ENCODE measurements around the gene OR1K1. TPM values are rescaled to one million over a fixed set of nuclear protein-coding genes. Genes with fewer than 3 reads are reported as not detected.
"Not testable (repeated sequence)": the region's sequence is repeated elsewhere in the genome, so short reads cannot be mapped to it uniquely, and the experiment has no call there.

OR1K1 gene
- total RNA-seq, 2 experiments from 2014 or later: not detected

DNA sequence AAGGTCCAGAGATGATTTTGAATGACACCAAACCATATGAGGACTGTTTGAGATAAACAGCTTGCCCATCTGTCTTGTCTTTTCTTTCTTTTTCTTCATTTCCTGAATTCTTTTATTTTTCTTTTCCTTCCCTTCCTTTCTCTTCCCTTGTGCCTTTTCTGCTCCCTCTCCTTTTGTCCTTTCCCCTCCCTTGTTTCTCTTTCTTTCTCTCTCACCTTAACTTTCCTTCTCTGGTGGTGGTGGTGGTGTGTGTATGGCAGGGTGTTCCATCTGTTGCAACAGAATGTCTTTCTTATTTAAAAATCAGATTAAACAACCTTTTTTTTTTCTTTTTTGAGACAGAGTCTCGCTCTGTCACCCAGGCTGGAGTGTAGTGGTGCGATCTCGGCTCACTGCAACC is 32.3 kb downstream of the OR1K1 start:
- H3K4me1 Mint-ChIP-seq (ENCODE audit: low read depth): peaks cover 15% of the 10 kb centered on the region
- CTCF ChIA-PET: no interaction called here
- no peak for DNase-seq
- peak overlapping the region; percentile 29 for H3K27ac Mint-ChIP-seq
- POLR2A ChIA-PET: no interaction called here
- no peaks in the 10 kb centered on the region for H3K9me3 Mint-ChIP-seq
- intact Hi-C loops (cut with micrococcal nuclease): no loop called here
- no peak overlapping the region for H3K4me3 Mint-ChIP-seq
- TF ChIP-seq, protein P1, sequence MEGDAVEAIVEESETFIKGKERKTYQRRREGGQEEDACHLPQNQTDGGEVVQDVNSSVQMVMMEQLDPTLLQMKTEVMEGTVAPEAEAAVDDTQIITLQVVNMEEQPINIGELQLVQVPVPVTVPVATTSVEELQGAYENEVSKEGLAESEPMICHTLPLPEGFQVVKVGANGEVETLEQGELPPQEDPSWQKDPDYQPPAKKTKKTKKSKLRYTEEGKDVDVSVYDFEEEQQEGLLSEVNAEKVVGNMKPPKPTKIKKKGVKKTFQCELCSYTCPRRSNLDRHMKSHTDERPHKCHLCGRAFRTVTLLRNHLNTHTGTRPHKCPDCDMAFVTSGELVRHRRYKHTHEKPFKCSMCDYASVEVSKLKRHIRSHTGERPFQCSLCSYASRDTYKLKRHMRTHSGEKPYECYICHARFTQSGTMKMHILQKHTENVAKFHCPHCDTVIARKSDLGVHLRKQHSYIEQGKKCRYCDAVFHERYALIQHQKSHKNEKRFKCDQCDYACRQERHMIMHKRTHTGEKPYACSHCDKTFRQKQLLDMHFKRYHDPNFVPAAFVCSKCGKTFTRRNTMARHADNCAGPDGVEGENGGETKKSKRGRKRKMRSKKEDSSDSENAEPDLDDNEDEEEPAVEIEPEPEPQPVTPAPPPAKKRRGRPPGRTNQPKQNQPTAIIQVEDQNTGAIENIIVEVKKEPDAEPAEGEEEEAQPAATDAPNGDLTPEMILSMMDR (IDR thresholded peaks at IDR 0.05): no peak
- no peaks in the 10 kb centered on the region for H3K27me3 Mint-ChIP-seq
- no peak for ATAC-seq
- no peaks in the 10 kb centered on the region for H3K36me3 Mint-ChIP-seq (ENCODE audit: low read depth)

DNA sequence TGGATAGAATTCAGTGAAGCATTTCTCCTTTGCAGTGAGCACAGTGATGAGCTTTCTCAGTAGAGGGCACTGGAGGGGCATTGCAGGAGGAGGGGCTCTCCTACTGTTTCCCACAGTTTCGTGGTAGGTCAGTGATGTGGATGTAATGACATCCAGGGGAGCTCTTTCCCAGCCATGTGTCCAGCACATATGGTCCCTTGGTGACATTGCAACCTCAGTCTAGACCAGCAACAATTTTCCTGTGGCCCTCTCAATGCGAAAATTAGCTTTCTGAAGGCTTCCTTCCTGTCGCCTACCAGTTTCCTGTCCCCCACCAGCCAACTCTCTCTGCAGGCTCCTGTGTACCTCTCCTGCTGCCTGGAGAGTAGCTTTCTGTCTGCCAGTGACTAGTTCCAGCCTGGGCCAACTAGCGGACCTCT is 35.4 kb downstream of the OR1K1 start:
- Mint-ChIP-seq H3K4me3 (peak overlapping the region; percentile 54), H3K27ac (peak overlapping the region; percentile 89), H3K27me3 (no peaks in the 10 kb centered on the region), H3K9me3 (no peaks in the 10 kb centered on the region), H3K36me3 (ENCODE audit: low read depth) (no peaks in the 10 kb centered on the region), H3K4me1 (ENCODE audit: low read depth) (peaks cover 14% of the 10 kb centered on the region)
- intact Hi-C loops (cut with micrococcal nuclease): no loop called here
- DNase-seq (peak; percentile 45), ATAC-seq (peak; percentile 79)
- ChIA-PET POLR2A (interaction anchor here (0.8 to 1.5 kb wide), 6 partner anchors 9 to 52 kb away, joined by 3 to 8 read pairs (median 3); no protein-coding TSS in a partner anchor), CTCF (interaction anchor here (0.7 to 2.2 kb wide), 11 partner anchors 9 to 160 kb away, joined by 3 to 12 read pairs (median 4); no protein-coding TSS in a partner anchor)
- TF ChIP-seq, protein P1 (IDR thresholded peaks at IDR 0.05): peak; percentile 25

DNA sequence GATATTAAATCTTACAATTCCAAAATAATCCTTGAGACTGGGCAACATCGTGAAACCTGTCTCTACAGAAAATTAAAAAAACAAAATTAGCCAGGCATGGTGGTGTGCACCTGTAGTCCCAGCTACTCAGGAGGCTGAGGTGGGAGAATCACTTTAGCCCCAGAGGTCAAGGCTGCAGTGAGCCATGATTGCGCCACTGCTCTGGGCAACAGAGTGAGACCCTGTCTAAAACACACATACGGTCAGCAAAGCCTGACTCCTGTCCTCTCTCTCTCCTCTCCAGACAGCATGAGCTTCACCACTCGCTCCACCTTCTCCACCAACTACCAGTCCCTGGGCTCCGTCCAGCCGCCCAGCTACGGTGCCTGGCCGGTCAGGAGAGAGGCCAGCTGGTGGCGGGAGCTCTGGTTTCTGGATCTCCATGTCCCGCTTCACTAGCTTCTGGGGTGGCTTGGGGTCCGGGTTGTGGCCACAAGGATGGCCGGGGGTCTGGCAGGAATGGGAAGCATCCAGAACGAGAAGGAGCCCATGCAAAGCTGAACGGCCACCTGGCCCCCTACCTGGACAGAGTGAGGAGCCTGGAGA is 37.4 kb downstream of the OR1K1 start:
- POLR2A ChIA-PET: no interaction called here
- no peak overlapping the region for H3K4me3 Mint-ChIP-seq
- peaks cover 12% of the 10 kb centered on the region for H3K4me1 Mint-ChIP-seq (ENCODE audit: low read depth)
- H3K36me3 Mint-ChIP-seq (ENCODE audit: low read depth): no peaks in the 10 kb centered on the region
- TF ChIP-seq, protein P1 (IDR thresholded peaks at IDR 0.05): no peak
- DNase-seq (no peak), ATAC-seq (no peak)
- intact Hi-C loops (cut with micrococcal nuclease): no loop called here
- H3K27ac Mint-ChIP-seq: no peak overlapping the region
- no peaks in the 10 kb centered on the region for H3K27me3 Mint-ChIP-seq
- CTCF ChIA-PET: interaction anchor here (0.7 kb wide), 1 partner anchor 154 kb away, joined by 3 read pairs; no protein-coding TSS in a partner anchor
- no peaks in the 10 kb centered on the region for H3K9me3 Mint-ChIP-seq

DNA sequence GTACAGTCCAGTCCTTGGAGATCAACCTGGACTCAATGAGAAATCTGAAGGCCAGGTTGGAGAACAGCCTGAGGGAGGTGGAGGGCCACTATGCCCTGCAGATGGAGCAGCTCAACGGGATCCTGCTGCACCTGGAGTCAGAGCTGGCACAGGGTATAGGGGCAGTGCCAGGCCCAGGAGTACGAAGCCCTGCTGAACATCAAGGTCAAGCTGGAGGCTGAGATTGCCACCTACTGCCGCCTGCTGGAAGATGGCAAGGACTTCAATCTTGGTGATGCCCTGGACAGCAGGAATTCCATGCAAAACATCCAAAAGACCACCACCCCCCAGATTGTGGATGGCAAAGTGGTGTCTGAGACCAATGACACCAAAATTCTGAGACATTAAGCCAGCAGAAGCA is 38.5 kb downstream of the OR1K1 start:
- DNase-seq; H3K9me3 Mint-ChIP-seq; H3K36me3 Mint-ChIP-seq (ENCODE audit: low read depth); intact Hi-C loops (cut with micrococcal nuclease); POLR2A ChIA-PET; ATAC-seq; CTCF ChIA-PET; H3K27ac Mint-ChIP-seq; H3K27me3 Mint-ChIP-seq; H3K4me3 Mint-ChIP-seq: not testable (repeated sequence)
- peaks cover 12% of the 10 kb centered on the region for H3K4me1 Mint-ChIP-seq (ENCODE audit: low read depth)

DNA sequence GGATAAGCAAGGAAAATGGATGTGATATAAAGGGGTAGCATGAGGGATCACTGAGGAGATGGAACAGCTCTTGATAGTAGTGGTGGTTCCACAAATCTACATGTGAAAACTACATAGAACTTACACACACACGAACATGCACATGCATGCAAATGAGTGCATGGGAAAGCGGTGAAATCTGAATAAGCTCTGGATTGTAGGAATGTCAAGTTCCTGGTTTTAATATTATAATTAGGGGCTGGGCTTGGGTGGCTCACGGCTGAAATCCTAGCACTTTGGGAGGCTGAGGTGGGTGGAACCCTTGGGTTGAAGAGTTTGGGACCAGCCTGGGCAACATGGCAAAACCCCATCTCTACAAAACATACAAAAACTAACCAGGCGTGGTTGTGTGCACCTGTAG is 41.6 kb downstream of the OR1K1 start:
- Mint-ChIP-seq H3K27ac (no peak overlapping the region), H3K4me1 (ENCODE audit: low read depth) (peaks cover 17% of the 10 kb centered on the region), H3K4me3 (no peak overlapping the region), H3K36me3 (ENCODE audit: low read depth) (peaks cover 9% of the 10 kb centered on the region), H3K9me3 (no peaks in the 10 kb centered on the region), H3K27me3 (no peaks in the 10 kb centered on the region)
- no peak for ATAC-seq
- ChIA-PET POLR2A (no interaction called here), CTCF (no interaction called here)
- TF ChIP-seq, protein P1 (IDR thresholded peaks at IDR 0.05): no peak
- no peak for DNase-seq
- intact Hi-C loops (cut with micrococcal nuclease): no loop called here

All from activated CD8-positive, alpha-beta T cell treated with anti-CD3 and anti-CD28 coated beads for 36 hours (primary cell).